ENCODE measurements around the gene TEX30.

TEX30 gene

DNA sequence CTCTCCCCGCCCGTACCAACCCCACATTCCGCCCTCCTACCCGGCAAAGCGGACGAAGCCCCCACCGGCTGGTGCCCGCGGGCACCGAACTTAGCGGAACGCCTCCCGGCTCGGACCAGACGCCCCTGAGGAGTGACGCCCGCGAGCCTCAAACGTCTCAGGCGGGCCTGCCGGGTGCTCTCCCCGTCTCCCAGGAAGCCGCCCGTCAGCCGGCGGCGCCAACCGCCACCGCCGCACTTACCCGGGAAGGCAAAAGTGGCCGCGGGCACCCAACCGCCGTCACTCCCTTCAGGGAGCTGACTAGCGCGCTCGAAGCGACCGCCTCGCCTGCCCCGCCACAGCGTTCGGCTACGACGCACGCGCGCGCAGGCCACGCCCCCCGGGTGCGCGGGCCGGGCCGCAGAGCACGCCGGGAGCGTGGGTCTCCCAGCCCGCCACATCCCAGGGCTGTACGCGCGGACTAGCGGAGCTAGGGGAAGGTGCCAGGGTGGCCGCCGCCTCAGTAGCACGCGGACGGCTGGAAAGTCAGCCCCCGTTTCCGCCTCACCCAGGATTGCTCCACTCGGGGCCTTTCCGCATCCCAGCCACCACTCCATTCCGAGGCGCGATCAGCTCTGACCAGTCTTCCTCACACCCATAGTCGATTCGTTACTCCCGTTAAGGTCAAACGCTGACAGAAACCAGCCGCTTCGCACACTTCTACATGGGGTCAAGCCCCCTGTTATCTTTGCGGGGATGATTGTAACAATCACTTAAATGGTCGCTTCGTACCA is at the start of gene TEX30:
Gene TEX30 (minus strand): TSS at position 346 of the 773 bp plus-strand sequence. CDS start 3,760 bp downstream, outside the sequence.
- Mint-ChIP-seq H3K9me3 (no peaks in the 10 kb centered on the region), H3K27ac (peak within 1 kb of the TSS; percentile 93), H3K27me3 (no peaks in the 10 kb centered on the region), H3K4me3 (peak within 1 kb of the TSS; percentile 87), H3K36me3 (no peaks in the 10 kb centered on the region), H3K4me1 (peaks cover 47% of the 10 kb centered on the region)

DNA sequence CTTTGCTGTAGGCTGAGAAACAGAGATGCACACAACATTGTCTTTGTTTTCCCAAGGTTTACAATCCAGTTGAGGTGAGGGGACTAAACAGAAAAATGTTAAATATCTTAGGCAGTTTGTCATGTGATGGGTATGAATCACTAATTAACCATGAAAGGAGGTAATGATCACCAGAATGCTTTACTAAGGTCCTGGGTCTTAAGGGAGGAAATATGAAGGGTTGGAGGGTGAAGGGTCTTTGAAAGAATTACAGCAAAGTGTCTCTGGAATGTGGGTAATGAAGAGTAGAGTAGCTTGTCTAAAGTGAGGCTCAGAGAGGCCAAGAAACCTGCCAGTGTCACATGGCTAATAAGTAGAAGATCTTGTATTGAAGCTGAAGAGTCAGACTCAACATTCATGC is 44.3 kb upstream of the TEX30 start:
- H3K36me3 Mint-ChIP-seq: peaks cover 6% of the 10 kb centered on the region
- no peaks in the 10 kb centered on the region for H3K9me3 Mint-ChIP-seq
- H3K4me3 Mint-ChIP-seq: no peak overlapping the region
- H3K27ac Mint-ChIP-seq: no peak overlapping the region
- peaks cover 5% of the 10 kb centered on the region for H3K4me1 Mint-ChIP-seq
- H3K27me3 Mint-ChIP-seq: no peaks in the 10 kb centered on the region

DNA sequence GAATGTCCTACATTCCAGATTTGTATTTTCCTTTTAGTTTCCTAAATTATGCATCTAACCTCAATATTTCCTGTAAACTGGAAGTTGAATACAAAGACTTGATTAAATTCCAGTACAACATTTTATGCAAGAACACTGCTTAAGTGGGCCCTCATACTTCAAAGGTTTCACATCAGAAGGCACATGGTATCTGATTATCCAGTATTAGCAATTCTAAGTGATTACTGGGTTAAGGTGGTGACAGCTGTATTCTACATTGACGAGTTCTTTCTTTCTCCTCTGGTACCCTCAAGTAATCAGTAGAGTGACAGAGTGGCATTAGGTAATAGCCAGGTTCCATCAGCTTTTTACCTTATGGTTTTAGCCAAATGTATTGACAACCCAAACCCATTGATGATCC is 43.7 kb upstream of the TEX30 start:
- H3K36me3 Mint-ChIP-seq: peaks cover 6% of the 10 kb centered on the region
- H3K27me3 Mint-ChIP-seq: no peaks in the 10 kb centered on the region
- peaks cover 5% of the 10 kb centered on the region for H3K4me1 Mint-ChIP-seq
- H3K9me3 Mint-ChIP-seq: peaks cover 1% of the 10 kb centered on the region
- no peak overlapping the region for H3K27ac Mint-ChIP-seq
- H3K4me3 Mint-ChIP-seq: no peak overlapping the region

DNA sequence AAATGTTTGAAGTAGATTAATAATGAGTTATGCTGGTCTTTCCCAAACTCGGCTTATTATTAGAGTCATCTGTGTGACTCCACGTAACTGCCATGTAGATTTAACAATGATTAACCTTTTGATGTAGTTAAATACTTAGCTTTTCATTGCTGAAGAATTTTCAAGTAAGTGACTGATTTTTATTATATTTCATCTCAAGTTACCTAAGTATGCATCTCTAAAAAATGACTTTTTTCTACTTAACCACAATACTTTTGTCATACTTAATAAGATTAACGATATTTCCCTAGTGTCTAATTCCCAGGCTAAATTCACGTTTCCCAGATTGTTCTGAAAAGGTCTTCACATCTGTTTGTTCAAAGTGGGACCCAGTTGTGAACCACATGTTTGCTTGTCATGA is 43.1 kb upstream of the TEX30 start:
- Mint-ChIP-seq H3K27ac (no peak overlapping the region), H3K36me3 (peaks cover 10% of the 10 kb centered on the region), H3K4me1 (peaks cover 5% of the 10 kb centered on the region), H3K27me3 (no peaks in the 10 kb centered on the region), H3K4me3 (no peak overlapping the region), H3K9me3 (peaks cover 6% of the 10 kb centered on the region)

DNA sequence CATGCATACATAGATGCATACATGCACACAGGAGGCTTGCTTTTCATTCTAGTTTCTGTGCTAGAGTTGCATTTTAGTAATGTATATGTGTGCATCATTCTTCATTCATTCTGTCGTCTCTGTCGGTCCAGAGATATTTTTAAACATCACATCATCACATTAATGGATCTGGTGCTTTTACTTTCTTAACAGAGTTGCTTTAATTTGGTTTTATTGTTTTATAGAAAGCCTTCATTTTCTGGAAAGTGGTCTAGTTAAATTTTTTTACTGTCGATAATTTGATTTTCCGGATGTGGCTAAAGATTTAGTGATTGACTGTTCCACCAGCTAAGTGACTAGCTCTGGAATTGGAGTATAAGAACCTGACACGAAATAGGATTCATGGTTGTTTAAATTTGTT is 42.2 kb upstream of the TEX30 start:
- Mint-ChIP-seq H3K27ac (no peak overlapping the region), H3K36me3 (peaks cover 10% of the 10 kb centered on the region), H3K4me1 (peaks cover 5% of the 10 kb centered on the region), H3K27me3 (no peaks in the 10 kb centered on the region), H3K9me3 (peaks cover 6% of the 10 kb centered on the region), H3K4me3 (no peak overlapping the region)

DNA sequence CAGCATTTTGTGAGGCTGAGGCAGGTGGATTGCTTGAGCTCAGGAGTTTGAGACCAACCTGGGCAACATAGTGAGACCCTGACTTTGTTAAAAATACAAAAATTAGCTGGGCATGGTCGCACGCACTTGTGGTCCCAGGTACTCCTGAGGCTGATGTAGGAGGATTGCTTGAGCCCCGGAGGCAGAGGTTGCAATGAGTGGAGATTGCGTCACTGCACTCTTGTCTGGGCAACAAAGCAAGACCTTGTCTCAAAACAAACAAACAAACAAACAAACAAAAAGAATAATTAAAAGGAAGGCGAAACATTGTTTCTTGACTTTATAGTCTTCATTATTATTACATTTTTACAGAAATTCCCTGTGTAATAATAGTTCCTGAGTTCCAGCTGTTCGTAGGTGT is 41.2 kb upstream of the TEX30 start:
- peaks cover 5% of the 10 kb centered on the region for H3K4me1 Mint-ChIP-seq
- no peaks in the 10 kb centered on the region for H3K27me3 Mint-ChIP-seq
- peaks cover 10% of the 10 kb centered on the region for H3K36me3 Mint-ChIP-seq
- H3K4me3 Mint-ChIP-seq: no peak overlapping the region
- peaks cover 6% of the 10 kb centered on the region for H3K9me3 Mint-ChIP-seq
- no peak overlapping the region for H3K27ac Mint-ChIP-seq

DNA sequence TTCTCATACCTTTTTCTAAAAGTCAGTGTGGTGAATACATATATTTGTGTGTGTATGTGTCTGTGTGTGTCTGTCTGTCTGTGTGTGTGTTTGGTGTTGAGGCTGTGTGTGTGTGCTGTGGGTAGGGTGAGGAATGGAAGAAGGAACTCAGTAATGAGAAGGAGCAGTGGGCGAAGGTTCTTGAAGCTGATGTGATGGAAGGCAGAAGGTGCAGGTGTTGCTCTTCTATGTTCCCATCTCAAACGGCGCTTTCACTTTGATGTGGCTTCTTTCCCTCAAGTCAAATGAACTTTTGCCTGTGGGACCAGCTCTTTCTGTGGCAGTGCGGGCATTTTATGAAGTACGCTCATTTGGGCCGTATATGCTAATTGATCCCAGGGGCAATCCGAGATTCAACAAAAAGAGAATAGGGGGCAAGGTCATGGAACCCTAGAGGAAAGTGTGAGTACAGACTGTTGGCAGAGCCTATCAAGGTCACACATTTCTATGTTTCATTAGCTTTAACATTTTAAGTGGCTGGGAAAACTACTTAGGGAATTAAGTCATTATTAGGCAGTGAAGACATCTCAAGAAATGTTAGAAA is 40.5 kb upstream of the TEX30 start:
- H3K9me3 Mint-ChIP-seq: peaks cover 6% of the 10 kb centered on the region
- no peak overlapping the region for H3K27ac Mint-ChIP-seq
- H3K4me1 Mint-ChIP-seq: peaks cover 5% of the 10 kb centered on the region
- no peak overlapping the region for H3K4me3 Mint-ChIP-seq
- H3K36me3 Mint-ChIP-seq: peaks cover 10% of the 10 kb centered on the region
- H3K27me3 Mint-ChIP-seq: no peaks in the 10 kb centered on the region

DNA sequence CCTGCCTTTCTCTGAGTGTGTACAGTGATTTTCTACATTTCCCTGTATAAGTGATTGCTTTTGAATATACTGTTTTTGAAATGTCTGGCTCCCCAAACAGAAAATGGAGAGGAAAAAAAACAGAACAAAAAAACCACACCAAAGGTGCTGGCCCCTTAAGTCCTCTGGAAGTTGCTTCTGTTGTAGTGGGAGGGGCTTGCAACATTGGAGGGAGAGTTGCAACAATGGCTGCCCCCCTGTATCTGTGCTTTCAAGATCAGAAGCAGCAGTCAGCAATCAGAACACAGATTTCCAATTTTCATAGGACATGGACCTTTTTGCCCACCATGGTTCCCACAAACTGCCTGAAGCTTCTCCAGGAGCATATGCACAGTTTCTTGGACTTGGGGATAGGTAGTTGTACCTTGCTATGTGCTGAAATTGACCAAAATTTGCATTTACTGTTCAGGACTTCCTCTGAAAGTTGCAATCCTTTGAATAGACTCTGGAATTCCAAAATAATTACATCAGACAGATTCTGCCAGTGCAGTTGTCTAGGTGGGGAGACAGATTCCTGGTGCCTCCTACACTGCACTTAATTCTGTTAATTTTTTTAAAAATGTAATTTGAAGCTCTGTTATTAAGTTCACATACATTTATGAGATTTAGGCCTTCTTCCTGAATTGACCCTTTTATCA is 39.2 kb upstream of the TEX30 start:
- Mint-ChIP-seq H3K4me3 (no peak overlapping the region), H3K36me3 (peaks cover 10% of the 10 kb centered on the region), H3K27ac (no peak overlapping the region), H3K9me3 (peaks cover 6% of the 10 kb centered on the region), H3K4me1 (peaks cover 9% of the 10 kb centered on the region), H3K27me3 (no peaks in the 10 kb centered on the region)

DNA sequence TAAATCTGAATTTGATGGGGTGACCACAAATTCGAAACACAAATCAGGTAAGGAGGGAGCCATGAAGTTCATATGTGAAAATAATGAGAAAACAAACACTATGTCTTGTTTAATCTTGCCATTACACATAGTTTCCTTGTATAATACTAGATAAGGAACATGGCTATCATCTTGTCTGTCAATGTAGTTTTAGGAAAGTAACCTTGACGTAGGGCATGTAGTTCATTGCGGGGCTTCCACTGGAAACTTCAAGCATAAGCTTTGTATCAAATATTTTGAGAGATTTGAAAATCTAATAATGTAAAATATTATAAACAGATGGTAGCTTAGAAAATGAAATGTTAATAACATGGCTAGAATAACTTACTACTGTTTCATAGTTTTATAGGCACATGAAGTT is 34.1 kb upstream of the TEX30 start:
- Mint-ChIP-seq H3K9me3 (peaks cover 6% of the 10 kb centered on the region), H3K4me3 (no peak overlapping the region)

DNA sequence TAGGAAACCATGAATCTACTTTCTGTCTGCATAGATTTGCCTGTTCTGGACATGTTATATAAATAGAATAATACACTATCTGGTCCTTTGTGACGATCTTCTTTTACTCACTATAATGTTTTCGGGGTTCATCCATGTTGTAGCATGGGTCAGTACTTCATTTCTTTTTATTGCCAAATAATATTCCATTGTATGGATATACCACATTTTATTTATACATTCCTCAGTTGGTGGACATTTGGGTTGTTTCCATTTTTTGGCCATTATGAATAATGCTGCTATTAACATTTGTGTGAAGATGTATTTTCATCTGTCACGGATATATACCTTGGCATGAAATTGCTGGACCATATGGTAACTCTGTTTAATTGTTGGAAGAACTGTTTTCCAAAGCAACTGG is 32.1 kb upstream of the TEX30 start:
- Mint-ChIP-seq H3K36me3 (no peaks in the 10 kb centered on the region), H3K4me1 (peaks cover 18% of the 10 kb centered on the region), H3K9me3 (no peaks in the 10 kb centered on the region), H3K4me3 (no peak overlapping the region), H3K27me3 (no peaks in the 10 kb centered on the region), H3K27ac (no peak overlapping the region)

More for the DNA sequence above, 34.1 kb upstream of the TEX30 start:
- peaks cover 9% of the 10 kb centered on the region for H3K4me1 Mint-ChIP-seq
- peaks cover 5% of the 10 kb centered on the region for H3K36me3 Mint-ChIP-seq
- H3K27me3 Mint-ChIP-seq: no peaks in the 10 kb centered on the region
- no peak overlapping the region for H3K27ac Mint-ChIP-seq

DNA sequence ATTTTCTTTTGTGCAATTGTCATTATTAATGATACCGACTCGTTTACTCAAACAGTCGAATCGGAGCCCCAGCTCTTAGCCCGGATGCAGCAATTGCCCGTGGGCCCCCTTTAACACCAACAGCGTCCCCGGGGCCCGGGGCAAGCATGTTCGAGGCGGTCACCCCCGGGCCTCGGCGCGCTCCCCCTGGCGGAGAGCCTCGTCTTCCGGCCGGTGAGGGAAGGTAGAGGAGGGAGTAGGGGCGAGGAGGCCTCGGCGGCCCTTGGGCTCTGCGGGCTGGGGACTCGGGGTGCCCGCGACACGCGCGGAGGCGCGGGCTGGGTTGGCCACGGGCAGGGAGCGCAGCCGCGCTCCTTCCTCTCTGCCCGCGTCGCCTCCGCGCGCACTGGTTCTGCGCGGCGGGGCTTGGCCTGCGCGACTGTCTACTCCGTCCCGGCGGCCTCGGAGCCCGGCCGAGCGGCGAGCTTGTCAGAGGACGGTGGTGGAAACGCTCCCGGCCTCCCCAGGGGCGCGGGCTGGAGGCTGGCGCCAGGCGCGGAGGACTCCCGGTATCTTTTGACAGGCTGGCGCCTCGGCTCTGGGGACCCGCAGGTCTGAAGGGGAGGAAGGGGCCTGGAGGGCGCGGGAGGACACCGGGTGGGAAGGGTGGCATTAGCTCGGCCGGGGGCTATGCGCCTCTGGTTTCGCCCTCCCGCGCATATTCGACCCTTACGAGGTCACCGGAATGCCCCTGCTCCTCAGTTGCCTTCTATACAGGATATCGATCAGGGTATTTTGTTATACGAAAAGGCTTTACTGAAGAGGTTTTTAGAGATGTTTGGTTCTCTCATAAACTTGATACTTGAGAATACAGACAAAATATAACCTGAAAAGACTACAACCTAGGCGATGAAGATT is 26.8 kb upstream of the TEX30 start:
- Mint-ChIP-seq H3K36me3 (no peaks in the 10 kb centered on the region), H3K4me1 (peaks cover 19% of the 10 kb centered on the region), H3K27me3 (peaks cover 13% of the 10 kb centered on the region), H3K27ac (peak overlapping the region; percentile 70), H3K4me3 (peak overlapping the region; percentile 90), H3K9me3 (no peaks in the 10 kb centered on the region)

DNA sequence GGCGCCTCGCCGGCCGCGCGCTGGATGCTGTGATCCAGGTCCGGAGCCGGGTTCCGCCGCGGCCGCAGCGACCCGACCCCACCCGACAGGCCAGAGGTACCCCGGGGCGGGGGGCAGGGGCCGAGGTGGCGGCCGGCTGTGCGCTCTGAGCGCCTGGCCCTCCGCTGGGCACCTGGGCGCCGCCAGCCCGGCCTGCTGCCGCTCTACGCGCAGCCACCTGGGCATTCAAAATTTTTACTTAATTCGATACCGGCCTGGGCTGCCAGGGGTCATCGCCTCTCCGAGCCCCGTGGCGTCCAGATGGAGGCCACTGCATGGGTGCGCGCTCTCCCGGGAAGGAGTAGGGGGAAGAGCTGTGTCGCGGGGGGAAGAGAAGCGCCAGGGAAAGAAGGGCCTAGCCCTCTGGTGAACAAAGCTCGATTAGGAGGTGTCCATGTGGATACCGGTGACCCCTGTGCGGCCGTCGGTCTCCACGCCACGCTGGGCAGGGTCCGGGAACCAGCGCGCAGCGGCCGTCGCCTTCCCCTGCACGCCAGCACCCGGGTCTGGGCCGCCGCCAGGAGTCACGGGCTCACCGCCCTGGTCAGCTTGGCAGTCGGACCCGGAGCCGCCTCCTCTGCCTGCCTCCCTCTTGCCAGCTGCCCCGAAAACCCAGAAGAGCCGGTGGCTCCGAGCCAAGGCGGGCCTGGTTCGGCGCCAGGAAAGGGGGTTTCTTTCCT is 26.0 kb upstream of the TEX30 start:
- Mint-ChIP-seq H3K27me3 (peaks cover 14% of the 10 kb centered on the region), H3K27ac (peak overlapping the region; percentile 70), H3K36me3 (no peaks in the 10 kb centered on the region), H3K4me3 (peak overlapping the region; percentile 90), H3K4me1 (peaks cover 19% of the 10 kb centered on the region), H3K9me3 (no peaks in the 10 kb centered on the region)

DNA sequence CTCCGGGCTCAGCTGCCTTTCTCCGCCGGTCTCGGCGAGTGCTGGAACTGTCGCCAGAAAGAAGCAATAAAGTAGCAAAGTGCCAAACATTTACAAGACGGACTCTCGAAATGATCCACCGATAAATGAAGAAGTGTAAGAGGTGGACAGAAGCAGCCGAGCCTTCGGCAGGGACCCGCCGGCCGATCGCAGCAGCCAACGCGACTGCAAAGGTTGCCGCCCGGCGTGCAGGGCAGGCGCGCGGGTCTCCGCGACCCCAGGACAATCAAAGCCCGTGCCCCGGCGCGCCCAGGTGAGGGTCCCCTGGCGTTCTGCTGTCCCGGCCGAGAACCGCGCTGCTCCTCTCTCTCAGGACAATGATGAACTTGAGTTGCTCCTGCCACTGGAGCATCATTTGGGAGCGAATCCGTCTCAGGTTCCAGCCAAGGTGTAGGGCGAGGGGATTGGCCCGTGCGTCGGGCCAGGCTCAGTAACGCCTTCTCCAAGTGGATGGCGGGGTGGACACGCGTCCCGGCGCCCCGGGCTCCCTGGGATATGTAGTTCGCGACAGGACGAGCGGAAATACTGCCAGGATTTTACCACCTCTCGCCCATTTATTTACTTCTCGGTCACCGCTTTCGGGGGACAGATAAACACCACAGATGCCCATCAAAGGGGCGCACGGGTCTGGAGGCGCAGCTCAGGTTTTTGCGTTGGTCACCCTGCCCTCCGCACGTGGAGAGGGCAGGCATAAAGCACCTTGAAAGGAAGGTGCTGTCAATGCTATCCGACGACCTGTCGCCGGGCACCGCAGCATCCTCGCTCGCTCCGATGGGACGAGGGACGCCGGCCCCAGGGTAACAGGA is 25.2 kb upstream of the TEX30 start, which contains the start of the genes BIVM and POGLUT2:
Gene BIVM (plus strand): TSS at position 539 of the 845 bp plus-strand sequence. CDS start 8,149 bp downstream, outside the sequence.
Gene POGLUT2 (minus strand): TSS at position 396 of the 845 bp plus-strand sequence. CDS start 306 bp downstream, at position 90.
- H3K27me3 Mint-ChIP-seq: peaks cover 18% of the 10 kb centered on the region
- H3K36me3 Mint-ChIP-seq: no peaks in the 10 kb centered on the region
- no peaks in the 10 kb centered on the region for H3K9me3 Mint-ChIP-seq
- peak within 1 kb of the TSS; percentile 90 for H3K4me3 Mint-ChIP-seq
- peaks cover 19% of the 10 kb centered on the region for H3K4me1 Mint-ChIP-seq
- H3K27ac Mint-ChIP-seq: peak within 1 kb of the TSS; percentile 70
